HL-60 (cell line): ENCODE results near the gene VAV2.

Experiments used
- GABPA ChIP-seq: IDR thresholded peaks from 2 replicates; pipeline ENCODE4 v1.6.1; 2012; ENCODE audit warnings: low read depth
- POLR2AphosphoS5 ChIP-seq: IDR thresholded peaks from 2 replicates; pipeline ENCODE4 v1.6.1; 2012; ENCODE audit warnings: low read depth
- SPI1 ChIP-seq: IDR thresholded peaks from 2 replicates; pipeline ENCODE4 v1.6.1; 2012; ENCODE audit warnings: low read depth, mild to moderate bottlenecking, borderline replicate concordance
- TF ChIP-seq, protein P1 (sequence below): IDR thresholded peaks from one replicate; pipeline ENCODE4 v1.5.1; 2011; ENCODE audit warnings: low read length, control low read depth, inconsistent platforms; ENCODE audit not compliant: insufficient read depth
- TF ChIP-seq, protein P2 (sequence below): IDR thresholded peaks from 2 replicates; pipeline ENCODE4 v1.6.1; 2012; ENCODE audit warnings: low read depth; ENCODE audit not compliant: insufficient replicate concordance

DNA sequence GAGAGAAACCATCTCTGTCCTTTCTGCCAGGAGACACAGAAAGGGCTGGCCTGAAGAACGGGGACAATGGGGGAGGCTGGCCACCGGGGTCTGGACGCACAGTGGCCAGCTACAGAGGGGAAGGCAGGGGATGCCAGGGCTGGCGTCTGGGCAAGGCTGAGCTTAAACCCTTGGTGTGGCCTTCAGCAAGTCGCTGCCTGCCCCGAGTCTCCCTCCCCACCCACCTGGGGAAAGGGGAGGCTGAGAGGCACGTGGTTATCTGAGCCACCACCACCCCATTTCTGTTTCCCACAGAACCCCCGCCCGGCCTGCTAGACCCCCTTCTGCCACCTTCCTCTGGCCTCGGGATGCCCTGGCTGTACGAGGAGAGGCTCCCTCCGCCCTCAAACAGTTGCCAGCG, 115.3 kb downstream of the VAV2 start:
- TF ChIP-seq, protein P1, sequence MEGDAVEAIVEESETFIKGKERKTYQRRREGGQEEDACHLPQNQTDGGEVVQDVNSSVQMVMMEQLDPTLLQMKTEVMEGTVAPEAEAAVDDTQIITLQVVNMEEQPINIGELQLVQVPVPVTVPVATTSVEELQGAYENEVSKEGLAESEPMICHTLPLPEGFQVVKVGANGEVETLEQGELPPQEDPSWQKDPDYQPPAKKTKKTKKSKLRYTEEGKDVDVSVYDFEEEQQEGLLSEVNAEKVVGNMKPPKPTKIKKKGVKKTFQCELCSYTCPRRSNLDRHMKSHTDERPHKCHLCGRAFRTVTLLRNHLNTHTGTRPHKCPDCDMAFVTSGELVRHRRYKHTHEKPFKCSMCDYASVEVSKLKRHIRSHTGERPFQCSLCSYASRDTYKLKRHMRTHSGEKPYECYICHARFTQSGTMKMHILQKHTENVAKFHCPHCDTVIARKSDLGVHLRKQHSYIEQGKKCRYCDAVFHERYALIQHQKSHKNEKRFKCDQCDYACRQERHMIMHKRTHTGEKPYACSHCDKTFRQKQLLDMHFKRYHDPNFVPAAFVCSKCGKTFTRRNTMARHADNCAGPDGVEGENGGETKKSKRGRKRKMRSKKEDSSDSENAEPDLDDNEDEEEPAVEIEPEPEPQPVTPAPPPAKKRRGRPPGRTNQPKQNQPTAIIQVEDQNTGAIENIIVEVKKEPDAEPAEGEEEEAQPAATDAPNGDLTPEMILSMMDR, result no peak
- TF ChIP-seq POLR2AphosphoS5 (no peak), SPI1 (no peak), GABPA (no peak)
- TF ChIP-seq, protein P2, sequence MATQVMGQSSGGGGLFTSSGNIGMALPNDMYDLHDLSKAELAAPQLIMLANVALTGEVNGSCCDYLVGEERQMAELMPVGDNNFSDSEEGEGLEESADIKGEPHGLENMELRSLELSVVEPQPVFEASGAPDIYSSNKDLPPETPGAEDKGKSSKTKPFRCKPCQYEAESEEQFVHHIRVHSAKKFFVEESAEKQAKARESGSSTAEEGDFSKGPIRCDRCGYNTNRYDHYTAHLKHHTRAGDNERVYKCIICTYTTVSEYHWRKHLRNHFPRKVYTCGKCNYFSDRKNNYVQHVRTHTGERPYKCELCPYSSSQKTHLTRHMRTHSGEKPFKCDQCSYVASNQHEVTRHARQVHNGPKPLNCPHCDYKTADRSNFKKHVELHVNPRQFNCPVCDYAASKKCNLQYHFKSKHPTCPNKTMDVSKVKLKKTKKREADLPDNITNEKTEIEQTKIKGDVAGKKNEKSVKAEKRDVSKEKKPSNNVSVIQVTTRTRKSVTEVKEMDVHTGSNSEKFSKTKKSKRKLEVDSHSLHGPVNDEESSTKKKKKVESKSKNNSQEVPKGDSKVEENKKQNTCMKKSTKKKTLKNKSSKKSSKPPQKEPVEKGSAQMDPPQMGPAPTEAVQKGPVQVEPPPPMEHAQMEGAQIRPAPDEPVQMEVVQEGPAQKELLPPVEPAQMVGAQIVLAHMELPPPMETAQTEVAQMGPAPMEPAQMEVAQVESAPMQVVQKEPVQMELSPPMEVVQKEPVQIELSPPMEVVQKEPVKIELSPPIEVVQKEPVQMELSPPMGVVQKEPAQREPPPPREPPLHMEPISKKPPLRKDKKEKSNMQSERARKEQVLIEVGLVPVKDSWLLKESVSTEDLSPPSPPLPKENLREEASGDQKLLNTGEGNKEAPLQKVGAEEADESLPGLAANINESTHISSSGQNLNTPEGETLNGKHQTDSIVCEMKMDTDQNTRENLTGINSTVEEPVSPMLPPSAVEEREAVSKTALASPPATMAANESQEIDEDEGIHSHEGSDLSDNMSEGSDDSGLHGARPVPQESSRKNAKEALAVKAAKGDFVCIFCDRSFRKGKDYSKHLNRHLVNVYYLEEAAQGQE, result no peak
